SK-N-MC (cell line): ENCODE results near the gene PPP6R2.

Experiments
- EZH2 ChIP-seq: fragments of 200-600 bp; sonication (generic); IDR thresholded peaks from one replicate; pipeline ENCODE4 v1.6.1; 2017; ENCODE audit warnings: antibody characterized with exemption
- POLR2AphosphoS5 ChIP-seq: IDR thresholded peaks from 2 replicates; pipeline ENCODE4 v1.6.1; 2012; ENCODE audit warnings: mild to moderate bottlenecking, low read depth, low read length, borderline replicate concordance

- TF ChIP-seq EZH2: no peak
- no peak for TF ChIP-seq POLR2AphosphoS5
These were observed 25.9 kb upstream of the PPP6R2 start for GRCh38 chr22:50317178-50317577.
